Thyroid gland (tissue), 4 donors: ENCODE measurements around the gene SDHAF4. TPM values are rescaled to one million over a fixed set of nuclear protein-coding genes. Genes with fewer than 3 reads are reported as not detected.

ENCODE experiments used
- DNase-seq, 2 donors: peaks; one replicate each; pipeline ENCODE4 v3.0.0-alpha.2; 2019
- H3K27ac ChIP-seq, 3 donors: fragments of 200-600 bp; sonication (generic); 1 replicate in 2 of 3; 2 replicates in 1 of 3; pipeline ENCODE4 v1.5.1; 2016 to 2019; ENCODE audit warnings: mild to moderate bottlenecking in 1 of 3, moderate library complexity in 1 of 3
- H3K27me3 ChIP-seq: fragments of 200-600 bp; sonication (generic); one replicate; pipeline ENCODE4 v1.5.1; 2019
- H3K36me3 ChIP-seq, 2 donors: fragments of 200-600 bp; sonication (generic); one replicate each; pipeline ENCODE4 v1.5.1; 2016 to 2019
- H3K4me1 ChIP-seq, 2 donors: fragments of 200-600 bp; sonication (generic); one replicate each; pipeline ENCODE4 v1.5.1; 2017 to 2019
- H3K4me3 ChIP-seq, 3 donors: fragments of 200-600 bp; sonication (generic); replicated peaks in 1 of 3; 1 replicate in 2 of 3; 2 replicates in 1 of 3; pipeline ENCODE4 v1.5.1; 2016; ENCODE audit warnings: mild to moderate bottlenecking in 1 of 3
- H3K9me3 ChIP-seq: fragments of 200-600 bp; sonication (generic); one replicate; pipeline ENCODE4 v1.5.1; 2017
- POLR2A ChIP-seq, 2 donors: fragments of 450-650 bp; IDR thresholded peaks; one replicate each; pipeline ENCODE4 v1.6.1; 2017; ENCODE audit warnings: antibody characterized with exemption in 2 of 2, mild to moderate bottlenecking in 2 of 2, moderate library complexity in 1 of 2
- WGBS, 2 donors: methylation state at CpG; one replicate each; pipeline ENCODE4 v1.1.5; 2017; 5-methylcytosine and 5-hydroxymethylcytosine counted together
- intact Hi-C: fragments of 100-400 bp; cut with DNase I; formaldehyde crosslinking; loops from one replicate; pipeline ENCODE4 v1.15.1; 2023
- total RNA-seq, 4 donors: library from RNA; depleted of rRNA; stranded (reverse); fragments of >200 nt; gene quantifications; one replicate each; pipeline ENCODE4 v1.2.3, GENCODE V29; 2016
- TF ChIP-seq, protein P1 (sequence below), 6 experiments: fragments of 200-600 bp in 3 of 6; fragments of 450-650 bp in 3 of 6; sonication (generic) in 3 of 6; IDR thresholded peaks; one replicate each; pipeline ENCODE4 v1.5.1; 2016 to 2019; ENCODE audit warnings: antibody characterized with exemption in 6 of 6, mild to moderate bottlenecking in 2 of 6, inconsistent platforms in 1 of 6, moderate library complexity in 1 of 6

Gene SDHAF4
- total RNA-seq, 4 donors from 2014 or later, result 4.3 to 19.2 (median 9.9) TPM

DNA sequence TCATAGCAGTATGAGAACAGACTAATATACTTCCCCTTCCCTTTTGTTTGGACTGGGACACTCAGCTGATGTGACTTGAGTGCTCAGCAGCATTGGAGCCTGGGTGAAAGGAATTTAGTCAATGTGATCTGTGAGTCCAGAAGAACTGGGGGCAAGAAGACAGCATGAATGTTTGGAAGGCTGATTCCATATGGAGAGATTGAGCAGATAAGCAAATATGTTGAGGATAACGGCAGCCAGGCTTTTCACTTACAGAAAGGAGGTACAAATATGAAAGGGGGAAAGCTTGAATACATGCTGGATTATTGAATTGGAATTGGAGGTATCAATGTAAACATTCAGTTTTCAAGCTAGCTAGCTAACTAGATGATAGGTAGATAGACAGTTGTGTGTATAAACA, 63.2 kb downstream of the SDHAF4 start:
- no peaks in the 10 kb centered on the region for H3K4me1 ChIP-seq

DNA sequence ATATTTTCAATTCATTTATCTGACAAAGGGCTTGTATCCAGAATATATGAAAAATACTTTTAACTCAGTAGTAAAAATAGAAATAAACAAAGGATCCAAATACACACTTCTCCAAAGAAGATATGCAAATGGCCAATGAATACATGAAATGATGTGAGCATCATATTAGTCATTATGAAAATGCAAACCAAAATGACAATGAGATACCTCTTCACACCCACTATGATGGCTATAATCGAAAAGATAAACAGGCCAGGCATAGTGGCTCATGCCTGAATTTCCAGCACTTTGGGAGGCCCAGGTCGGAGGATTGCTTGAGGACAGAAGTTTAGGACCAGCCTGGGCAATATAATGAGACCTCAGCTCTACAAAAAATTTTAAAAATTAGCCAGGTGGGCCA, 67.1 kb downstream of the SDHAF4 start:
- H3K4me3 ChIP-seq, result no peak overlapping the region
- no peak for DNase-seq
- H3K27me3 ChIP-seq, result no peaks in the 10 kb centered on the region
- H3K4me1 ChIP-seq, result no peaks in the 10 kb centered on the region
- H3K36me3 ChIP-seq, result no peaks in the 10 kb centered on the region
- intact Hi-C loops, result no loop called here
- no peaks in the 10 kb centered on the region for H3K9me3 ChIP-seq
- no peak overlapping the region for H3K27ac ChIP-seq
- 73 to 90% methylated on average over 2 of the region's 2 CpGs for WGBS, 2 donors
- TF ChIP-seq, protein P1, sequence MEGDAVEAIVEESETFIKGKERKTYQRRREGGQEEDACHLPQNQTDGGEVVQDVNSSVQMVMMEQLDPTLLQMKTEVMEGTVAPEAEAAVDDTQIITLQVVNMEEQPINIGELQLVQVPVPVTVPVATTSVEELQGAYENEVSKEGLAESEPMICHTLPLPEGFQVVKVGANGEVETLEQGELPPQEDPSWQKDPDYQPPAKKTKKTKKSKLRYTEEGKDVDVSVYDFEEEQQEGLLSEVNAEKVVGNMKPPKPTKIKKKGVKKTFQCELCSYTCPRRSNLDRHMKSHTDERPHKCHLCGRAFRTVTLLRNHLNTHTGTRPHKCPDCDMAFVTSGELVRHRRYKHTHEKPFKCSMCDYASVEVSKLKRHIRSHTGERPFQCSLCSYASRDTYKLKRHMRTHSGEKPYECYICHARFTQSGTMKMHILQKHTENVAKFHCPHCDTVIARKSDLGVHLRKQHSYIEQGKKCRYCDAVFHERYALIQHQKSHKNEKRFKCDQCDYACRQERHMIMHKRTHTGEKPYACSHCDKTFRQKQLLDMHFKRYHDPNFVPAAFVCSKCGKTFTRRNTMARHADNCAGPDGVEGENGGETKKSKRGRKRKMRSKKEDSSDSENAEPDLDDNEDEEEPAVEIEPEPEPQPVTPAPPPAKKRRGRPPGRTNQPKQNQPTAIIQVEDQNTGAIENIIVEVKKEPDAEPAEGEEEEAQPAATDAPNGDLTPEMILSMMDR (IDR thresholded peaks at IDR 0.05), result no peak
- TF ChIP-seq POLR2A (IDR thresholded peaks at IDR 0.05), result no peak

More for the DNA sequence above, 63.2 kb downstream of the SDHAF4 start:
- Histone ChIP-seq H3K4me3 (no peak overlapping the region), H3K27me3 (no peaks in the 10 kb centered on the region), H3K9me3 (no peaks in the 10 kb centered on the region), H3K36me3 (no peaks in the 10 kb centered on the region), H3K27ac (no peak overlapping the region)
- DNase-seq, result no peak
- 38 to 40% methylated on average over 1 of the region's 1 CpG for WGBS, 2 donors
- TF ChIP-seq, protein P1 (IDR thresholded peaks at IDR 0.05), result no peak
- TF ChIP-seq POLR2A (IDR thresholded peaks at IDR 0.05), result no peak
- intact Hi-C loops, result no loop called here

DNA sequence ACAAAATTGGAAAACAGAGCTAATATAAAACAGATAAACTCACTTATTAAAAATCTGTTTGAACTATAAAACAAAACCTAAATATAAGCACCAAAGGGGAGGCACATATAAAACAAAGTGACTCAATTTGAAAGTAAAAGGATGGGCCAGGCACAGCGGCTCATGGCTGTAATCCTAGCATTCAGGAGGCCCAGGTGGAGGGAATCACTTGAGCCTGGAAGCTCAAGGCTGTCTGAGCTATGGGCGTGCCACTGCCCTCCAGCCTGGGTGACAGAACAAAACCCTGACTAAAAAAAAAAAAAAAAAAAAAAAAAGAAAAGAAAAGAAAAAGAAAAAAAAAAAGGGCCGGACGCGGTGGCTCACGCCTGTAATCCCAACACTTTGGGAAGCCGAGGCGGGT, 69.9 kb downstream of the SDHAF4 start:
- 94 to 95% methylated on average over 8 of the region's 8 CpGs for WGBS, 2 donors
- no peaks in the 10 kb centered on the region for H3K27me3 ChIP-seq

DNA sequence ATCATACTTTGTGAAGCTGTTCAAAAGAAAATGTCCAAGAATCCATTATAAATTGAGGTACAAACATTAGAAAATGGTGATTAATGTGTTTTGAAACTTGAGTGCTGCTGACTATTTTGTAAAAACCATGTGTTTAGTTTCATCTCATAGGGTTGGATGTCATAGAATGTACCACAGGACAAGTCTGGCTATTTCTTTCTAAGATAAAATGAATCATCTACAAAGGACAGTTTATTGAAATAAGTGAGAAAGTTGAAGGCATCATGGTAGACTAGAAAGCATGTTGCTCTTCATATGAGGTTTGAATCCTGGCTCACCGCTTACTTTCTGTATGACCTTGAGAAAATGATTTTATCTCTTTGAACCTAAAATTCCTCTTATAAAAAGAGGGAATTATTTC, 71.7 kb downstream of the SDHAF4 start:
- Histone ChIP-seq H3K9me3 (no peaks in the 10 kb centered on the region), H3K4me1 (no peaks in the 10 kb centered on the region), H3K36me3 (no peaks in the 10 kb centered on the region), H3K27me3 (no peaks in the 10 kb centered on the region), H3K4me3 (no peak overlapping the region), H3K27ac (no peak overlapping the region)
- WGBS, 2 donors, result 81 to 84% methylated on average over 1 of the region's 1 CpG
- TF ChIP-seq, protein P1 (IDR thresholded peaks at IDR 0.05), result no peak
- no peak for TF ChIP-seq POLR2A (IDR thresholded peaks at IDR 0.05)
- intact Hi-C loops, result no loop called here
- no peak for DNase-seq

More for the DNA sequence above, 69.9 kb downstream of the SDHAF4 start:
- H3K4me3 ChIP-seq, result no peak overlapping the region
- TF ChIP-seq, protein P1 (IDR thresholded peaks at IDR 0.05), result no peak
- no peak for TF ChIP-seq POLR2A (IDR thresholded peaks at IDR 0.05)
- no peaks in the 10 kb centered on the region for H3K4me1 ChIP-seq
- H3K27ac ChIP-seq, result no peak overlapping the region
- no peaks in the 10 kb centered on the region for H3K36me3 ChIP-seq
- intact Hi-C loops, result no loop called here
- no peak for DNase-seq
- no peaks in the 10 kb centered on the region for H3K9me3 ChIP-seq

Other genes starting within 250 kb of the SDHAF4 start
- 10 to 100 TPM; 17.0 to 42.9 (median 27.3) TPM for gene FAM135A, start 153.4 kb upstream of the SDHAF4 start, total RNA-seq
- 10 to 100 TPM; 27.3 to 33.9 (median 32.4) TPM for gene SMAP1, start 101.0 kb downstream of the SDHAF4 start, total RNA-seq